ENCODE results near the gene SCG5. TPM values are rescaled to one million over a fixed set of nuclear protein-coding genes. Genes with fewer than 3 reads are reported as not detected.

The SCG5 gene
- total RNA-seq, 2 donors from 2014 or later = 10.9 to 17.2 TPM

- no peak overlapping the region for H3K27ac Mint-ChIP-seq
- 81 to 97% methylated on average over 2 of the region's 2 CpGs for WGBS, 2 experiments (ENCODE audit: insufficient coverage in 1 of 2, insufficient read length in 1 of 2)
Measured at GRCh38 chr15:32674681-32675080, 33.2 kb downstream of the SCG5 start.

GRCh38 chr15:32675466-32675865 is 34.0 kb downstream of the SCG5 start:
- DNase-seq = no peak
- WGBS, 2 experiments (ENCODE audit: insufficient coverage in 1 of 2, insufficient read length in 1 of 2) = 47 to 48% methylated on average over 5 to 6 of the region's 6 CpGs
- peaks cover 4% of the 10 kb centered on the region for H3K4me1 ChIP-seq (ENCODE audit: control insufficient read depth, insufficient read depth, low read length)
- Mint-ChIP-seq H3K4me1 (peaks cover 11% of the 10 kb centered on the region), H3K36me3 (ENCODE audit: low read depth) (no peaks in the 10 kb centered on the region), H3K9me3 (no peaks in the 10 kb centered on the region), H3K27me3 (ENCODE audit: insufficient read depth) (peaks cover 10% of the 10 kb centered on the region), H3K4me3 (no peak overlapping the region), H3K27ac (no peak overlapping the region)
- H3K4me3 ChIP-seq (ENCODE audit: low read length) = no peak overlapping the region
- no peak for TF ChIP-seq CTCF (conservative IDR thresholded peaks at IDR 0.05)
- H3K9ac ChIP-seq (ENCODE audit: extremely low read depth, low read length, poor library complexity, severe bottlenecking) = no peak overlapping the region
- no peaks in the 10 kb centered on the region for H3K27me3 ChIP-seq (ENCODE audit: control insufficient read depth, insufficient read depth, low read length, poor library complexity, severe bottlenecking)
- no peaks in the 10 kb centered on the region for H3K9me3 ChIP-seq (ENCODE audit: control insufficient read depth, low read length)
- H3K27ac ChIP-seq (ENCODE audit: low read depth, low read length) = no peak overlapping the region
- H3K36me3 ChIP-seq (ENCODE audit: control insufficient read depth, insufficient read depth, low read length) = no peaks in the 10 kb centered on the region

More at GRCh38 chr15:32674681-32675080, 33.2 kb downstream of the SCG5 start:
- no peaks in the 10 kb centered on the region for H3K27me3 ChIP-seq (ENCODE audit: control insufficient read depth, insufficient read depth, low read length, poor library complexity, severe bottlenecking)
- H3K9me3 Mint-ChIP-seq = no peaks in the 10 kb centered on the region
- H3K4me1 Mint-ChIP-seq = peaks cover 18% of the 10 kb centered on the region
- no peak for DNase-seq
- H3K27me3 Mint-ChIP-seq (ENCODE audit: insufficient read depth) = peaks cover 14% of the 10 kb centered on the region
- TF ChIP-seq CTCF (conservative IDR thresholded peaks at IDR 0.05) = peak; percentile 1
- H3K36me3 Mint-ChIP-seq (ENCODE audit: low read depth) = no peaks in the 10 kb centered on the region
- no peak overlapping the region for H3K4me3 ChIP-seq (ENCODE audit: low read length)
- H3K27ac ChIP-seq (ENCODE audit: low read depth, low read length) = no peak overlapping the region
- no peak overlapping the region for H3K9ac ChIP-seq (ENCODE audit: extremely low read depth, low read length, poor library complexity, severe bottlenecking)
- H3K36me3 ChIP-seq (ENCODE audit: control insufficient read depth, insufficient read depth, low read length) = no peaks in the 10 kb centered on the region
- no peak overlapping the region for H3K4me3 Mint-ChIP-seq
- peaks cover 4% of the 10 kb centered on the region for H3K4me1 ChIP-seq (ENCODE audit: control insufficient read depth, insufficient read depth, low read length)
- no peaks in the 10 kb centered on the region for H3K9me3 ChIP-seq (ENCODE audit: control insufficient read depth, low read length)

GRCh38 chr15:32676169-32676568 is 34.7 kb downstream of the SCG5 start:
- 83 to 88% methylated on average over 2 of the region's 2 CpGs for WGBS, 2 experiments (ENCODE audit: insufficient coverage in 1 of 2, insufficient read length in 1 of 2)
- Mint-ChIP-seq H3K9me3 (no peaks in the 10 kb centered on the region), H3K36me3 (ENCODE audit: low read depth) (no peaks in the 10 kb centered on the region), H3K27me3 (ENCODE audit: insufficient read depth) (peaks cover 7% of the 10 kb centered on the region), H3K27ac (no peak overlapping the region), H3K4me3 (no peak overlapping the region), H3K4me1 (peaks cover 8% of the 10 kb centered on the region)
- no peaks in the 10 kb centered on the region for H3K9me3 ChIP-seq (ENCODE audit: control insufficient read depth, low read length)
- no peak overlapping the region for H3K27ac ChIP-seq (ENCODE audit: low read depth, low read length)
- no peak for DNase-seq
- H3K36me3 ChIP-seq (ENCODE audit: control insufficient read depth, insufficient read depth, low read length) = no peaks in the 10 kb centered on the region
- no peak overlapping the region for H3K9ac ChIP-seq (ENCODE audit: extremely low read depth, low read length, poor library complexity, severe bottlenecking)
- peaks cover 4% of the 10 kb centered on the region for H3K4me1 ChIP-seq (ENCODE audit: control insufficient read depth, insufficient read depth, low read length)
- no peak overlapping the region for H3K4me3 ChIP-seq (ENCODE audit: low read length)
- TF ChIP-seq CTCF (conservative IDR thresholded peaks at IDR 0.05) = no peak
- no peaks in the 10 kb centered on the region for H3K27me3 ChIP-seq (ENCODE audit: control insufficient read depth, insufficient read depth, low read length, poor library complexity, severe bottlenecking)
